IPS DF 6.9 (cell line): Measurements from ENCODE around the gene NDUFC1.
"Not testable (repeated sequence)": the region's sequence is repeated elsewhere in the genome, so short reads cannot be mapped to it uniquely, and the experiment has no call there.

Experiments
- DNase-seq: peaks from one replicate; pipeline ENCODE4 v3.0.0-alpha.2; 2013; ENCODE audit warnings: low read depth, low spot score
- H3K27ac ChIP-seq: one replicate; pipeline ENCODE4 v1.5.1; 2013; ENCODE audit warnings: low read length, control low read depth
- H3K27me3 ChIP-seq: 2 replicates; pipeline ENCODE4 v1.6.1; 2013; ENCODE audit warnings: mild to moderate bottlenecking, low read length; ENCODE audit not compliant: control insufficient read depth, insufficient read depth
- H3K36me3 ChIP-seq: 2 replicates; pipeline ENCODE4 v1.6.1; 2013; ENCODE audit warnings: low read length; ENCODE audit not compliant: control insufficient read depth, insufficient read depth
- H3K4me1 ChIP-seq: 2 replicates; pipeline ENCODE4 v1.6.1; 2013; ENCODE audit warnings: low read length; ENCODE audit not compliant: control insufficient read depth, insufficient read depth
- H3K4me3 ChIP-seq: 2 replicates; pipeline ENCODE4 v1.5.1; 2013; ENCODE audit warnings: mild to moderate bottlenecking, low read length
- H3K9me3 ChIP-seq: 2 replicates; pipeline ENCODE4 v1.6.1; 2013; ENCODE audit warnings: low read length, inconsistent platforms; ENCODE audit not compliant: control insufficient read depth, insufficient read depth
- WGBS: extraction: QIAGEN DNeasy Blood & Tissue Kit; methylation state at CpG from one replicate; pipeline ENCODE4 v1.1.7; 2013; ENCODE audit warnings: mixed read lengths, missing lambda C conversion rate; ENCODE audit not compliant: insufficient read length, insufficient coverage; 5-methylcytosine and 5-hydroxymethylcytosine counted together

Gene NDUFC1

GRCh38 chr4:139275281-139275735 lies 27.0 kb downstream of the NDUFC1 start:
- Histone ChIP-seq H3K36me3 (no peaks in the 10 kb centered on the region), H3K4me1 (no peaks in the 10 kb centered on the region), H3K9me3 (no peaks in the 10 kb centered on the region), H3K27me3 (peaks cover 14% of the 10 kb centered on the region), H3K4me3 (no peak overlapping the region), H3K27ac (no peak overlapping the region)
- WGBS, result no CpG with 5 or more reads among the region's 4 CpGs
- DNase-seq, result no peak

- no CpG with 5 or more reads among the region's 1 CpG for WGBS
- H3K27ac ChIP-seq, result no peak overlapping the region
- H3K9me3 ChIP-seq, result no peaks in the 10 kb centered on the region
- no peak overlapping the region for H3K4me3 ChIP-seq
- H3K36me3 ChIP-seq, result no peaks in the 10 kb centered on the region
- H3K4me1 ChIP-seq, result no peaks in the 10 kb centered on the region
- no peak for DNase-seq
- H3K27me3 ChIP-seq, result peaks cover 14% of the 10 kb centered on the region
These were observed 27.5 kb downstream of the NDUFC1 start for GRCh38 chr4:139274790-139275189.

GRCh38 chr4:139273835-139274234 lies 28.4 kb downstream of the NDUFC1 start:
- 100% methylated on average over 1 of the region's 1 CpG for WGBS
- DNase-seq, result no peak
- H3K4me3 ChIP-seq, result no peak overlapping the region
- H3K9me3 ChIP-seq, result no peaks in the 10 kb centered on the region
- no peaks in the 10 kb centered on the region for H3K4me1 ChIP-seq
- H3K27me3 ChIP-seq, result peaks cover 4% of the 10 kb centered on the region
- no peaks in the 10 kb centered on the region for H3K36me3 ChIP-seq
- no peak overlapping the region for H3K27ac ChIP-seq

DNA sequence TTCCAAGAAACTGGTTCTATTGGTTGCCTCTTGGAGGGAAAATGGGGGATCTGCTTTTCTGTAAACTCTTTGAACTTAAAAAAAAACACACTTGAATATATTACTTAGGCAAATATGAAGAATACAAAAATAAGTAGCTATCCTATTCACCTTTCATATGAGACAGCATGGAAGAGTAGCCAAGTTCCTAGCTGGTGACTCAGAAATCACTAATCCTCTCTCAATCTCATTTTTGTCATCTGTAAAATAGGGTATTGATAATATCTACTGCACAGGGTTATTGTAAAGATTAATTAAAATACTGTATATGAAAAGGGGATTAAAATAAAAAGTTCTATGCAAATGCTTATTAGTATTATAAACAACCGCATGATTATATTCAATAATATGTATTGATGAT lies 35.0 kb downstream of the NDUFC1 start:
- no peak for DNase-seq
- WGBS, result no CpG with 5 or more reads among the region's 1 CpG
- Histone ChIP-seq H3K4me3 (no peak overlapping the region), H3K4me1 (no peaks in the 10 kb centered on the region), H3K27ac (no peak overlapping the region), H3K9me3 (no peaks in the 10 kb centered on the region), H3K27me3 (no peaks in the 10 kb centered on the region), H3K36me3 (no peaks in the 10 kb centered on the region)

- H3K36me3 ChIP-seq, result no peaks in the 10 kb centered on the region
- H3K27ac ChIP-seq, result no peak overlapping the region
- no peak overlapping the region for H3K4me3 ChIP-seq
- WGBS, result no CpG with 5 or more reads among the region's 14 CpGs
- no peaks in the 10 kb centered on the region for H3K27me3 ChIP-seq
- no peaks in the 10 kb centered on the region for H3K4me1 ChIP-seq
- DNase-seq, result no peak
- H3K9me3 ChIP-seq, result no peaks in the 10 kb centered on the region
These were observed 35.6 kb downstream of the NDUFC1 start for GRCh38 chr4:139266583-139267257.

GRCh38 chr4:139266208-139266582 lies 36.1 kb downstream of the NDUFC1 start:
- no CpG with 5 or more reads among the region's 1 CpG for WGBS
- DNase-seq, result no peak
- Histone ChIP-seq H3K9me3 (no peaks in the 10 kb centered on the region), H3K36me3 (no peaks in the 10 kb centered on the region), H3K4me3 (no peak overlapping the region), H3K4me1 (no peaks in the 10 kb centered on the region), H3K27me3 (no peaks in the 10 kb centered on the region), H3K27ac (no peak overlapping the region)

- Histone ChIP-seq H3K9me3 (no peaks in the 10 kb centered on the region), H3K27ac (no peak overlapping the region), H3K4me3 (no peak overlapping the region), H3K36me3 (no peaks in the 10 kb centered on the region), H3K27me3 (no peaks in the 10 kb centered on the region), H3K4me1 (no peaks in the 10 kb centered on the region)
- no peak for DNase-seq
- 100% methylated on average over 1 of the region's 3 CpGs for WGBS
These were observed 36.6 kb downstream of the NDUFC1 start for GRCh38 chr4:139265654-139266053.

- no CpG with 5 or more reads among the region's 2 CpGs for WGBS
- Histone ChIP-seq H3K36me3 (no peaks in the 10 kb centered on the region), H3K27ac (no peak overlapping the region), H3K4me1 (no peaks in the 10 kb centered on the region), H3K4me3 (no peak overlapping the region), H3K27me3 (no peaks in the 10 kb centered on the region), H3K9me3 (no peaks in the 10 kb centered on the region)
- no peak for DNase-seq
These were observed 45.9 kb downstream of the NDUFC1 start for GRCh38 chr4:139256349-139256748.

GRCh38 chr4:139255581-139255980 lies 46.7 kb downstream of the NDUFC1 start:
- H3K9me3 ChIP-seq, H3K4me1 ChIP-seq, H3K27ac ChIP-seq, DNase-seq, H3K27me3 ChIP-seq, H3K36me3 ChIP-seq, H3K4me3 ChIP-seq: not testable (repeated sequence)
- no CpG with 5 or more reads among the region's 6 CpGs for WGBS

DNA sequence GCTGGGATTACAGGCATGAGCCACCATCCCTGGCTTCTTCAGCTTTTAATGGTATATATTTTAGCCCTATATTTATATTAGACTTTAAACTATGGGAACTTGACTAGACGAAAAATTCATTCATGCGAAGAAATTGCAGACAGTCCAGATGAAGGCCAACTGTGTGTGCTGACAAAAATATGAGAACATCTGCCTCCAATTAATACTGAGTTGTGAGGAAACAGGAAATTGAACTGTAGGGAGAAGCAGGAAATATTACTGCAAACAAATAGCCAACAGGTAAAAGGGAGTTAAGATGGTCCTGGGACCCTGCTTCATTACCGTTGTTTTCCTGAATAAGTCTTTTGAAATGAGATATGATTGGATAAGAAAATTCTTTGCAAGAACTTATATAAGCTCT lies 48.6 kb downstream of the NDUFC1 start:
- Histone ChIP-seq H3K4me1 (no peaks in the 10 kb centered on the region), H3K4me3 (no peak overlapping the region), H3K27ac (no peak overlapping the region), H3K27me3 (no peaks in the 10 kb centered on the region), H3K36me3 (no peaks in the 10 kb centered on the region), H3K9me3 (no peaks in the 10 kb centered on the region)
- DNase-seq, result no peak
- WGBS, result no CpG with 5 or more reads among the region's 3 CpGs

DNA sequence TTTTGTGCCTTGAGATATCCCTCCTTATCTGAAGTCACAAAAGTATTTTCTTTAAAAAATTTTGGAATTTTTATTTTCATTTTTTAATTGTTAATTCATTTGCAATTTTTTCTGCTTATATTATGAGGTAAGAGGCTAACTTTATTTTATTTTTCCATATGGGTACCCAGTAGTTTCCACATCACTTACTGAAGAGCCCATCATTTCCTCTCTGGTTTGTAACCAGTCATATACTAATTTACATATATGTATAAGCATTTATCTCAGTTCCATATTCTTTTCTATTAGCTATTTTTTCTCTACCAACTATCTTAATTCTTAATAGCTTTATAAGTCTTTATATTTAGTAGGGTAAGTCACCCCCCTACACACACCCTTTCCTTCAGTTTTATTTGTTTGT lies 49.2 kb downstream of the NDUFC1 start:
- Histone ChIP-seq H3K9me3 (no peaks in the 10 kb centered on the region), H3K27me3 (no peaks in the 10 kb centered on the region), H3K27ac (no peak overlapping the region), H3K4me1 (no peaks in the 10 kb centered on the region), H3K4me3 (no peak overlapping the region), H3K36me3 (no peaks in the 10 kb centered on the region)
- no peak for DNase-seq
